ENCODE measurements around the gene IQSEC2. TPM values are rescaled to one million over a fixed set of nuclear protein-coding genes. Genes with fewer than 3 reads are reported as not detected.

The IQSEC2 gene
- total RNA-seq, 1 experiment from 2014 or later, result 48.2 TPM

DNA sequence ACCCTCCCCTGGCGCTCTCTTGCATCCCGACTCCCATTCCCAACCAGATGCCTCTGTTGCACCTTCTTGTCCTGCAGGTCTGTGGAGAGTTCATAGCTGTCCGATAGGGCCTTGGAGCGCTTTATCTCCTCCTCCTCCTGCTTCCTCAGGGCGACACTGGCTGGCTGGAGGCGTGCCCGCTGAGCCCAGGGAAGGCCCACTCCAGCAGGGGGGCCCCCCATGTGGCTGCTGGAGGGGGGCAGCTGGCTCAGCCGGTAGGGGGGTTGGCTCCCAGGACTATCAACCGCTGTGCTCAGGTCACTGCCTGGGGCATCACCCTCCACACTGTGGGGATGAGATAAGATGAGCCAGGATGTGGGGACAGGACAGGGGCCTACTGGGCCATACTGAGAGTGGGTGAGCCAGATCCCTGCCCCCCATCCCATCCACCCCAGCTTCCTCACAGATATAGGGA is 25.6 kb downstream of the IQSEC2 start:
- TF ChIP-seq, protein P1, sequence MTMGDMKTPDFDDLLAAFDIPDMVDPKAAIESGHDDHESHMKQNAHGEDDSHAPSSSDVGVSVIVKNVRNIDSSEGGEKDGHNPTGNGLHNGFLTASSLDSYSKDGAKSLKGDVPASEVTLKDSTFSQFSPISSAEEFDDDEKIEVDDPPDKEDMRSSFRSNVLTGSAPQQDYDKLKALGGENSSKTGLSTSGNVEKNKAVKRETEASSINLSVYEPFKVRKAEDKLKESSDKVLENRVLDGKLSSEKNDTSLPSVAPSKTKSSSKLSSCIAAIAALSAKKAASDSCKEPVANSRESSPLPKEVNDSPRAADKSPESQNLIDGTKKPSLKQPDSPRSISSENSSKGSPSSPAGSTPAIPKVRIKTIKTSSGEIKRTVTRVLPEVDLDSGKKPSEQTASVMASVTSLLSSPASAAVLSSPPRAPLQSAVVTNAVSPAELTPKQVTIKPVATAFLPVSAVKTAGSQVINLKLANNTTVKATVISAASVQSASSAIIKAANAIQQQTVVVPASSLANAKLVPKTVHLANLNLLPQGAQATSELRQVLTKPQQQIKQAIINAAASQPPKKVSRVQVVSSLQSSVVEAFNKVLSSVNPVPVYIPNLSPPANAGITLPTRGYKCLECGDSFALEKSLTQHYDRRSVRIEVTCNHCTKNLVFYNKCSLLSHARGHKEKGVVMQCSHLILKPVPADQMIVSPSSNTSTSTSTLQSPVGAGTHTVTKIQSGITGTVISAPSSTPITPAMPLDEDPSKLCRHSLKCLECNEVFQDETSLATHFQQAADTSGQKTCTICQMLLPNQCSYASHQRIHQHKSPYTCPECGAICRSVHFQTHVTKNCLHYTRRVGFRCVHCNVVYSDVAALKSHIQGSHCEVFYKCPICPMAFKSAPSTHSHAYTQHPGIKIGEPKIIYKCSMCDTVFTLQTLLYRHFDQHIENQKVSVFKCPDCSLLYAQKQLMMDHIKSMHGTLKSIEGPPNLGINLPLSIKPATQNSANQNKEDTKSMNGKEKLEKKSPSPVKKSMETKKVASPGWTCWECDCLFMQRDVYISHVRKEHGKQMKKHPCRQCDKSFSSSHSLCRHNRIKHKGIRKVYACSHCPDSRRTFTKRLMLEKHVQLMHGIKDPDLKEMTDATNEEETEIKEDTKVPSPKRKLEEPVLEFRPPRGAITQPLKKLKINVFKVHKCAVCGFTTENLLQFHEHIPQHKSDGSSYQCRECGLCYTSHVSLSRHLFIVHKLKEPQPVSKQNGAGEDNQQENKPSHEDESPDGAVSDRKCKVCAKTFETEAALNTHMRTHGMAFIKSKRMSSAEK (CRISPR knock-in tag; IDR thresholded peaks at IDR 0.05; ENCODE audit: borderline replicate concordance), result no peak
- TF ChIP-seq ZNF416 (CRISPR knock-in tag; IDR thresholded peaks at IDR 0.05), result no peak
- TF ChIP-seq ZNF671 (CRISPR knock-in tag; IDR thresholded peaks at IDR 0.05), result no peak
- no peak for TF ChIP-seq SP1 (CRISPR knock-in tag; conservative IDR thresholded peaks at IDR 0.05)
- TF ChIP-seq, protein P2, sequence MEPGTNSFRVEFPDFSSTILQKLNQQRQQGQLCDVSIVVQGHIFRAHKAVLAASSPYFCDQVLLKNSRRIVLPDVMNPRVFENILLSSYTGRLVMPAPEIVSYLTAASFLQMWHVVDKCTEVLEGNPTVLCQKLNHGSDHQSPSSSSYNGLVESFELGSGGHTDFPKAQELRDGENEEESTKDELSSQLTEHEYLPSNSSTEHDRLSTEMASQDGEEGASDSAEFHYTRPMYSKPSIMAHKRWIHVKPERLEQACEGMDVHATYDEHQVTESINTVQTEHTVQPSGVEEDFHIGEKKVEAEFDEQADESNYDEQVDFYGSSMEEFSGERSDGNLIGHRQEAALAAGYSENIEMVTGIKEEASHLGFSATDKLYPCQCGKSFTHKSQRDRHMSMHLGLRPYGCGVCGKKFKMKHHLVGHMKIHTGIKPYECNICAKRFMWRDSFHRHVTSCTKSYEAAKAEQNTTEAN (CRISPR knock-in tag; IDR thresholded peaks at IDR 0.05), result no peak
- TF ChIP-seq ZNF423 (CRISPR knock-in tag; IDR thresholded peaks at IDR 0.05), result no peak
- TF ChIP-seq, protein P3, sequence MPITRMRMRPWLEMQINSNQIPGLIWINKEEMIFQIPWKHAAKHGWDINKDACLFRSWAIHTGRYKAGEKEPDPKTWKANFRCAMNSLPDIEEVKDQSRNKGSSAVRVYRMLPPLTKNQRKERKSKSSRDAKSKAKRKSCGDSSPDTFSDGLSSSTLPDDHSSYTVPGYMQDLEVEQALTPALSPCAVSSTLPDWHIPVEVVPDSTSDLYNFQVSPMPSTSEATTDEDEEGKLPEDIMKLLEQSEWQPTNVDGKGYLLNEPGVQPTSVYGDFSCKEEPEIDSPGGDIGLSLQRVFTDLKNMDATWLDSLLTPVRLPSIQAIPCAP (CRISPR knock-in tag; IDR thresholded peaks at IDR 0.05), result no peak
- no peak for TF ChIP-seq MYBL2 (CRISPR knock-in tag; IDR thresholded peaks at IDR 0.05)
- no peak for TF ChIP-seq SMAD4 (CRISPR knock-in tag; IDR thresholded peaks at IDR 0.05)
- TF ChIP-seq, protein P4, sequence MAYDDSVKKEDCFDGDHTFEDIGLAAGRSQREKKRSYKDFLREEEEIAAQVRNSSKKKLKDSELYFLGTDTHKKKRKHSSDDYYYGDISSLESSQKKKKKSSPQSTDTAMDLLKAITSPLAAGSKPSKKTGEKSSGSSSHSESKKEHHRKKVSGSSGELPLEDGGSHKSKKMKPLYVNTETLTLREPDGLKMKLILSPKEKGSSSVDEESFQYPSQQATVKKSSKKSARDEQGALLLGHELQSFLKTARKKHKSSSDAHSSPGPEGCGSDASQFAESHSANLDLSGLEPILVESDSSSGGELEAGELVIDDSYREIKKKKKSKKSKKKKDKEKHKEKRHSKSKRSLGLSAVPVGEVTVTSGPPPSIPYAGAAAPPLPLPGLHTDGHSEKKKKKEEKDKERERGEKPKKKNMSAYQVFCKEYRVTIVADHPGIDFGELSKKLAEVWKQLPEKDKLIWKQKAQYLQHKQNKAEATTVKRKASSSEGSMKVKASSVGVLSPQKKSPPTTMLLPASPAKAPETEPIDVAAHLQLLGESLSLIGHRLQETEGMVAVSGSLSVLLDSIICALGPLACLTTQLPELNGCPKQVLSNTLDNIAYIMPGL (CRISPR knock-in tag; IDR thresholded peaks at IDR 0.05), result no peak
- no peak for TF ChIP-seq HMGA2 (CRISPR knock-in tag; IDR thresholded peaks at IDR 0.05)
- TF ChIP-seq, protein P5, sequence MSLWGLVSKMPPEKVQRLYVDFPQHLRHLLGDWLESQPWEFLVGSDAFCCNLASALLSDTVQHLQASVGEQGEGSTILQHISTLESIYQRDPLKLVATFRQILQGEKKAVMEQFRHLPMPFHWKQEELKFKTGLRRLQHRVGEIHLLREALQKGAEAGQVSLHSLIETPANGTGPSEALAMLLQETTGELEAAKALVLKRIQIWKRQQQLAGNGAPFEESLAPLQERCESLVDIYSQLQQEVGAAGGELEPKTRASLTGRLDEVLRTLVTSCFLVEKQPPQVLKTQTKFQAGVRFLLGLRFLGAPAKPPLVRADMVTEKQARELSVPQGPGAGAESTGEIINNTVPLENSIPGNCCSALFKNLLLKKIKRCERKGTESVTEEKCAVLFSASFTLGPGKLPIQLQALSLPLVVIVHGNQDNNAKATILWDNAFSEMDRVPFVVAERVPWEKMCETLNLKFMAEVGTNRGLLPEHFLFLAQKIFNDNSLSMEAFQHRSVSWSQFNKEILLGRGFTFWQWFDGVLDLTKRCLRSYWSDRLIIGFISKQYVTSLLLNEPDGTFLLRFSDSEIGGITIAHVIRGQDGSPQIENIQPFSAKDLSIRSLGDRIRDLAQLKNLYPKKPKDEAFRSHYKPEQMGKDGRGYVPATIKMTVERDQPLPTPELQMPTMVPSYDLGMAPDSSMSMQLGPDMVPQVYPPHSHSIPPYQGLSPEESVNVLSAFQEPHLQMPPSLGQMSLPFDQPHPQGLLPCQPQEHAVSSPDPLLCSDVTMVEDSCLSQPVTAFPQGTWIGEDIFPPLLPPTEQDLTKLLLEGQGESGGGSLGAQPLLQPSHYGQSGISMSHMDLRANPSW (CRISPR knock-in tag; conservative IDR thresholded peaks at IDR 0.05; ENCODE audit: low read depth), result no peak
- no peak for TF ChIP-seq TCF7 (CRISPR knock-in tag; IDR thresholded peaks at IDR 0.05; ENCODE audit: low read depth)
- TF ChIP-seq NFE2L1 (CRISPR knock-in tag; IDR thresholded peaks at IDR 0.05), result no peak
- no peak for TF ChIP-seq ETV6 (CRISPR knock-in tag; IDR thresholded peaks at IDR 0.05)
- TF ChIP-seq, protein P6, sequence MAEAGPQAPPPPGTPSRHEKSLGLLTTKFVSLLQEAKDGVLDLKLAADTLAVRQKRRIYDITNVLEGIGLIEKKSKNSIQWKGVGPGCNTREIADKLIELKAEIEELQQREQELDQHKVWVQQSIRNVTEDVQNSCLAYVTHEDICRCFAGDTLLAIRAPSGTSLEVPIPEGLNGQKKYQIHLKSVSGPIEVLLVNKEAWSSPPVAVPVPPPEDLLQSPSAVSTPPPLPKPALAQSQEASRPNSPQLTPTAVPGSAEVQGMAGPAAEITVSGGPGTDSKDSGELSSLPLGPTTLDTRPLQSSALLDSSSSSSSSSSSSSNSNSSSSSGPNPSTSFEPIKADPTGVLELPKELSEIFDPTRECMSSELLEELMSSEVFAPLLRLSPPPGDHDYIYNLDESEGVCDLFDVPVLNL (CRISPR knock-in tag; IDR thresholded peaks at IDR 0.05; ENCODE audit: borderline replicate concordance, low read depth), result no peak
- TF ChIP-seq, protein P7, sequence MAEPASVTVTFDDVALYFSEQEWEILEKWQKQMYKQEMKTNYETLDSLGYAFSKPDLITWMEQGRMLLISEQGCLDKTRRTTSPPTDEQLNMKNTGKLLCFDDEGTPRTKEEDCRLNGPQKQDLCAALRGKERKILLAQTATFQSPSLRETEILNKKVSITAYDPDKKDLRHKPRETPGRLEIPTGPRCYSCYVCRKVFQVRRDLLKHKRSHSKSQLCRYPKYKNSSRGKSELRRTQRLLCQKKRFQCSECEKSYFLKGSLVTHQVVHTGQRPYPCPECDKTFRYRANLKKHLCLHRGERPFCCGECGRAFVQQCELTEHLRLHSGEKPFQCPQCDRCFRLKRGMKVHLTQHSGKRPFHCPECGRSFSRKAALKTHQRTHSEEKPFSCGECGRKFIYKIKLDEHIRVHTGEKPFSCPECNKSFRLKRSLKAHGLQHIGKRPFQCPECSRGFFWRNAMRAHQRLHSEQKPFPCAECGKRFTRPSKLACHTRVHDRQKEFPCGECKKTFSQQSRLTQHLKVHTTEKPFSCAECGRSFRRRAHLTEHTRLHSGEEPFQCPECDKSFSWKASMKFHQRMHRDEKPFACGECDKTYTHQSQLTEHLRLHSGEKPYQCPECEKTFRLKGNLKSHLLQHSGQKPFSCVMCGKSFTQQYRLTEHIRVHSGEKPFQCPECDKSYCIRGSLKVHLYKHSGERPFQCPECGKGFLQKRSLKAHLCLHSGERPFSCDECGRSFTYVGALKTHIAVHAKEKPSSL (CRISPR knock-in tag; conservative IDR thresholded peaks at IDR 0.05), result no peak
- no peak for TF ChIP-seq ELF4 (CRISPR knock-in tag; IDR thresholded peaks at IDR 0.05; ENCODE audit: low read depth)
- ChIA-PET CTCF (interaction anchor here (0.7 to 3.3 kb wide), 4 partner anchors 11 to 63 kb away, joined by 4 to 9 read pairs (median 4); partner anchors contain the start of gene IQSEC2), POLR2A (interaction anchor here (0.6 kb wide), 1 partner anchor 18 kb away, joined by 4 read pairs; no protein-coding TSS in a partner anchor)
- peaks cover 13% of the 10 kb centered on the region for H3K4me1 Mint-ChIP-seq
- H3K27ac Mint-ChIP-seq, result no peak overlapping the region
- ATAC-seq (no peak), DNase-seq (ENCODE audit: low spot score) (no peak)
- H3K4me3 Mint-ChIP-seq, result no peak overlapping the region
- H3K36me3 Mint-ChIP-seq, result peaks cover 16% of the 10 kb centered on the region
- no peaks in the 10 kb centered on the region for H3K9me3 Mint-ChIP-seq
- no peaks in the 10 kb centered on the region for H3K27me3 Mint-ChIP-seq (ENCODE audit: low read depth)
